HG03139 (cell line): Measurements from ENCODE around the gene STRIP2.
"Not testable (repeated sequence)": the region's sequence is repeated elsewhere in the genome, so short reads cannot be mapped to it uniquely, and the experiment has no call there.

ENCODE experiments used
- ATAC-seq: cut with Tn5 transposase; IDR thresholded peaks from one replicate; pipeline ENCODE4 v1.9.1; 2021; ENCODE audit not compliant: unreplicated experiment

STRIP2 gene, protein sequence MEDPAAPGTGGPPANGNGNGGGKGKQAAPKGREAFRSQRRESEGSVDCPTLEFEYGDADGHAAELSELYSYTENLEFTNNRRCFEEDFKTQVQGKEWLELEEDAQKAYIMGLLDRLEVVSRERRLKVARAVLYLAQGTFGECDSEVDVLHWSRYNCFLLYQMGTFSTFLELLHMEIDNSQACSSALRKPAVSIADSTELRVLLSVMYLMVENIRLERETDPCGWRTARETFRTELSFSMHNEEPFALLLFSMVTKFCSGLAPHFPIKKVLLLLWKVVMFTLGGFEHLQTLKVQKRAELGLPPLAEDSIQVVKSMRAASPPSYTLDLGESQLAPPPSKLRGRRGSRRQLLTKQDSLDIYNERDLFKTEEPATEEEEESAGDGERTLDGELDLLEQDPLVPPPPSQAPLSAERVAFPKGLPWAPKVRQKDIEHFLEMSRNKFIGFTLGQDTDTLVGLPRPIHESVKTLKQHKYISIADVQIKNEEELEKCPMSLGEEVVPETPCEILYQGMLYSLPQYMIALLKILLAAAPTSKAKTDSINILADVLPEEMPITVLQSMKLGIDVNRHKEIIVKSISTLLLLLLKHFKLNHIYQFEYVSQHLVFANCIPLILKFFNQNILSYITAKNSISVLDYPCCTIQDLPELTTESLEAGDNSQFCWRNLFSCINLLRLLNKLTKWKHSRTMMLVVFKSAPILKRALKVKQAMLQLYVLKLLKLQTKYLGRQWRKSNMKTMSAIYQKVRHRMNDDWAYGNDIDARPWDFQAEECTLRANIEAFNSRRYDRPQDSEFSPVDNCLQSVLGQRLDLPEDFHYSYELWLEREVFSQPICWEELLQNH

DNA sequence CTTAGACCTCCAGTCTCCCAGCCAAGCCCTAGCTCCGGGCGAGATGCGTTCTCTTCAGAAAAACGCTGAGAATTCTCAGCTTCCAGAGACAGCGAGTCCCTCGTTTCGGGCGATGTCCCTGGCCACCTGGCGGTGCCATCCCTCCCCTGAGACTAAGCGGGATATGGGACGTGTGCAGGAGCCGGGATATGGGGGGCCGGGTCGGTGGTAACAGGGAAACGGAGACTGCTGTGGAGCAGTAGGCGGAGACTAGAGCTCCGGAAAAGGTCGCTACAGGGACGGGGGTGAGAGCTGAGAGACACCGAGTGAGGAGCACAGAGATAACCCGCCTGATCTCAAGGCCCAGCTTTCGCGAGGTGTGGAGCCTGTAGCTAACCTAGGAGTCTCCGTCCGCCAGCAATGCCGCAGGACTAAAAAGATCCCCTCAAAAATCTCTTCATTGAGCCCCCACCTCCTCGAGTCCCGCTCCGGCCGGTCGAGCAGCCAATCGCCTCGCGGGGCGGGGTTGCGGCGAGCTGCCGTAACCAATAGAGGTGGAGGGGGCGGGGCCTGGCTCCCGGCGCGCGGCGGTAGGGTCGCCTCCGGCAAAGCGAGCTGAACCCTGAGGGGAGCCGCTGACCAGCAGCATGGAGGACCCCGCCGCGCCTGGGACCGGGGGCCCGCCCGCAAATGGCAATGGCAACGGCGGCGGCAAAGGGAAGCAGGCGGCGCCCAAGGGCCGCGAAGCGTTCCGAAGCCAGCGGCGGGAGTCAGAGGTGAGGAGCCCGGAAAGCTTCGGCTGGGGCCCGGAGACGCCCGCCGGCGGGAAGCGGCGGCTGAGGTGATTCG is at the start of gene STRIP2:
Gene STRIP2 (plus strand): TSS at position 586 of the 828 bp plus-strand sequence. CDS start 41 bp downstream, at position 627.
- ATAC-seq: peak; percentile 97

DNA sequence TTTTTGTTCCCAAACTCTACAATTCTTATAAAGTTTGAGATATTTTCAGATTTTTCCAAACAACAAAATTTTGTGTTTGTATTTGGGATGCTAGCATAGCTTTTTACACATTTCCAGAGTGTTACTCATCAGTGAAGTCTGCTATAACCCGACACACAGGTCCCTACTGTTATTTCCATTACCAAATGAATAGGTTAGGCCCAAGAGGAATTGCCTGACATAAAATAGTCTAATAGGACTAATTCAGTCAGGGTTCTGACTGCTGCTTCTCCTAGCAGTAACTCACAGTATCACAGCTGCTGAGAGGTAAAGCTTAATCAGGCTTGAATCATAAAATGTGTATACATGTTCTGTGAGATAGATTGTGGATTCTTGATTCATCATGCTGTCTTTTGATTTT is 49.1 kb upstream of the STRIP2 start:
- no peak for ATAC-seq

DNA sequence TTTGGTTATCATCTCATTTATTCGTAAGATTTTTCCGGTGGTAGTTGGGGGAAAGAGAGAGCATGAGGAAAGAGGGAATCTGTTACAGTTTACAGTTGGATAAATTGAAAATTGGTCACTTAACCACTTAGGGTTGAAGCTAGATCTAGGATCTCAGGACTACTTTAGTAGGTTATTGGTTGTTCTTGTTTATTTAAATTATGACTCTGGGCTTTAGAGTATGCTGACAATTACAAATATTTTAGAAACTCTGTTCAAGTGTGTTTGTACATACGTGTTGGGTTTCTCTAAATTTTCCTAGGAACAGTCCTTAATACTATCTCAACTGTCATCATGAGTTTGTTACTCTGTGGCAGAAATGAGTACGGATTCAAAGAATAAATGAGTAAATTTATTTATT is 48.6 kb upstream of the STRIP2 start:
- ATAC-seq: no peak

DNA sequence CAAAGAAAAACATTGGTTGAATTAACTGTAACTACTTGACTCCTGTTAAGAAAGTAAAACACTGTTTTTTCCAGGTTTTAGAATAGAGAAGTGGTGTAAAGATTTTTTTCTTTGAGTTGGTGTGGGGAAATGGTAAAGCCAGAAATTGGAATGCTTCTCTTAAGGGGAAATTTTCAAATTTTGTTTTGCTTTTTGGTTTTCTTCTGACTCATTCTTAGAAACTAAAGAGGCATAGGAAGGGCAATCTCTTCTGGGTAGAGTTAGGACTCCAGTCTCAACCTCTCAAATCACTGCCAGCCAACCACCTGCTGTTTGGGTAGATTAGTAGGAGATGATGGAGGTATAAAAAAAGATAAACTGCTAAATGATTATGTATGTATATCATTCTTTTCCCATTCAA is 47.7 kb upstream of the STRIP2 start:
- ATAC-seq: no peak

DNA sequence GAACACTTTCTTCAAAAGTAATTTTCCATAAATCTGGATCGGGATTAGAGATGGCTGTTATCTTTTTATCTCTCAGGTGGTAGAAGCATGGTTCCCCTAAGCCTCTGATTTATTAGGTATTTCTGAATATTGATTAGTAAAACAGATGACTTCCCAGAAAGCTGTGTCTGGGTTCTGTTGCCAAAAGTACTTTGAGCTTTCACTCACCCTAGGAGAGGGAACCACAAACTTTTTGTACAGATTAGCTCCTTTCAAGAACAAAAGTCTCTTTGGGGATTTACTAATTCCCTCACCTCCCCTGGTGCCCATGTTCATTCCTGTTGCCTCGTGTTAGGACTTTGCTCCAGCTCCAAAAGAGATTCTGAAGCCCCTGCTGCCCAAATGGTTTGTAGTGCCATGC is 46.7 kb upstream of the STRIP2 start:
- ATAC-seq: no peak

DNA sequence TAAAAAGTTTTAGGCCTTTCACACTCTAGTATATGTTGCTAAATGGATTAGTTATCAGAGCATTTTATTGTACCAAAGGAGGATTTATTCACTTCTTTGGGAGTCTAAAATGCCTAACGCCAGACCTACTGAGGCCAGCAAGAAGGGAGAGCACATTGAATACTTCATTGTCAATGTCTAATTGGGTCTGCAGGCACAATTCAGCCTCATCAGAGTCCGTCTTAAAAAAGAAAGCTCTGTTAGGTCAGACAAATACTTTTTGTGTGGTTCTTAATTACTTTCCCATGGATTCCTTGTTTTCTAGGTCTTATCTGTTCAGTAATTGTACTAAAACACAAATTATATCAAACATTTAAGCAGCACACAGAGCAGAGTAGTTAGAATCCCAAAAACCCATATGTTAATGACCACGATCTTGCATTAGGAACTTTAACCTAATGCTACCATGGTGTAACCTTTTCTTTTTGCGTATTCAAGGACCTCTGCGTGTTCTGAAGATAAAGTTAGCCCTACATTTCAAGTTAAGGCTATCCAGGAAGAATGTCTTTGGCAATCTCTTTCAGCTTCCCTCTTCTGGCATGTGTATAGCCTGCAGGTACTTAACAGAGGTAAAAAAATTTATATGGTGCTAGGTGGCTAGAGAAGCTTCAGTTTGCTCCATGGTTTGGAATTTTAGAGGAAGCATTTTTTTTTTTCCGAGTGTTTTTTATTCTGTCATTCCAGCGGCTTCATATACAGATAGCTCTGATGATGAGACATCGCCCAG is 45.7 kb upstream of the STRIP2 start:
- ATAC-seq: no peak

DNA sequence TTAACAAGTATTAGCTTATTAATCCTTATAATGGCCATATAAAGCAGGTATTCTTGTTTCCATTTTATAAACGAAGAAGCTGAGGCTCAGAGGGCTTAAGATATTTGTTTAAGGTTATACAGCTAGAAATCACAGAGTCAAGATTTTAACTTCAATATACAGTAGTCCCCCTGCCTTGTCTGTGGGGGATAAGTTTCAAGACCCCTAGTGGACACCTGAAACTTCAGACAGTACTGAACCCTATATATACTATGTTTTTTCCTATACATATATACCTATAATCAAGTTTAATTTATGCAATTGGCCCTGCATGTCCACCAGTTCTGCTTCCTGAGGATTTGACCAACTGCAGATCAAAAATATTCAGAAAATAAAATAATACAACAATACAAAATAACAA is 44.4 kb upstream of the STRIP2 start:
- no peak for ATAC-seq

DNA sequence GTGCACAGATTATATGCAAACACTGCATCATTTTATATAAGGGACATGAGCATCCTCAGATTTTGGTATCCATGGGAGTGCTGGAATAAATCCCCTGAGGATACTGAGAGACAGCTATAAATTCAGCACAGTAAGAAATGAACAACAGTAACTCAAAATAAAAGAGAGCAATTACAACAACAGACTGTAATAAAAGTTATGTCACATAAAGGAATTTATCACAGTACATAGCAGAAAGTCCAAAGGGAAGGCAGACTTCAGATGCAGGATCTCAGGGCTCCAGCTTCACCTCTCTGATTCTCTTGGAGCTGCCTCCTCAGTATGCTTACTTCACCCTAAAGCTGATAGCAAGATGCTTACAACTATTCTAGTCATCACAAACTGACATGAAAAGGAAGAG is 43.9 kb upstream of the STRIP2 start:
- ATAC-seq: no peak

DNA sequence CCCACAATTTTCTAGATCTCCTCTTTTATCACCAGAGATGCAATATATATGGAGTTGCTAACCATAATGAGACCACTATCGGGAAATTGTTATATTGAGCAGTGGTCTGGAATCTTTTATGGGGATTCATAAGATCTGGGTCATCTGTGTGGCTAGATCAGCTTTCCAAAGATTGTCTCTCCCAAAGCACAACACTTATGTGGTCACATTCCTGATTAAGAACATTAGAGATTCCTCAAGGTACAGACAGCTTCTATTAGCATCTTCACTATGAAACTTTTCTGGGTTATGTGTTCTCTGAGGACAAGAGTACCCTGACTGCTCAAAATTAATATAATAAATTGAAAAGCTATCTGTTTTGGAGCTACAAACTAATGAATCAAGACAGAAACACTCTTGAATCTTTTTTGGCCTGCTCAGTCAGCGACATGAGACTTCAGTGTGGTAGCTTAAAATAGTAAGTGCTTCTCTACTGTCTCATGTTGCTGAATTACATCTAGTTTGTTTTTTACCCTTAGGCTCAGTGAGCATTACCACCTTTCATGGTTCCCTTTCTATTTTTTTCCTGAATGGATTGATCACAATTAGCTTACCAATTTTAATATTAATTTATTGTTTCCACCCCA is 42.6 kb upstream of the STRIP2 start:
- no peak for ATAC-seq

DNA sequence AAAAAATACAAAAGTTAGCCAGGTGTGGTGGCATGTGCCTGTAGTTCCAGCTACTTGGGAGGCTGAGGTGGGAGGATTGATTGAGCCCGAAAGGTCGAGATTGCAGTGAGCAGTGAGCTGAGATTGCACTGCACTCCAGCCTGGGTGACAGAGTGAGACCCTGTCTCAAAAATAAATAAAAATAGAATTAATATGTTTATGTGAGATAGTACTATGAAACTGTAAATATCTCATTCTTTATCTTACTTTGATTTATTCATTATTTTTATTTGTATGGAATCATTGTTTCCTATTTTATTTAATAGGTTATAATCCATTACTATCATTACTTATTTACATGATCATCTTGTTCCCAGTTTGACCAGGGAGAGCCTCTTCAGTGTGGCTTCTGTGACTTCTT is 41.0 kb upstream of the STRIP2 start:
- no peak for ATAC-seq

DNA sequence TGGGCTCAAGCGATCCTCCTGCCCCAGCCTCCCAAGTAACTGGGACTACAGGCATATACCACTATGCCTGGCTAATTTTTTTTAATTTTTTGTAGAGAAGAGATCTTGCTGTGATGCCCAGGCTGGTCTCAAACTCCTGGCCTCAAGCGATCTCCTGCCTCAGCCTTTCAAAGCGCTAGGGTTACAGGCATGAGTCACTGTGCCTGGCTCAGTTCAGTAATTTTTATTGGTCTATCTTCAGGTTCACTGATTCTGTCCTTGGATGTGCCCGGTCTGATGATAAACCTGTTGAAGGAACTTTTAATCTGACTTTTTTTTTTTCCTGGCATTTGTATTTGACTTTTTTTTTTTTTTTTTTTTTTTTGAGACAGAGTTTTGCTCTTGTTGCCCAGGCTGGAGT is 40.1 kb upstream of the STRIP2 start:
- ATAC-seq: no peak

DNA sequence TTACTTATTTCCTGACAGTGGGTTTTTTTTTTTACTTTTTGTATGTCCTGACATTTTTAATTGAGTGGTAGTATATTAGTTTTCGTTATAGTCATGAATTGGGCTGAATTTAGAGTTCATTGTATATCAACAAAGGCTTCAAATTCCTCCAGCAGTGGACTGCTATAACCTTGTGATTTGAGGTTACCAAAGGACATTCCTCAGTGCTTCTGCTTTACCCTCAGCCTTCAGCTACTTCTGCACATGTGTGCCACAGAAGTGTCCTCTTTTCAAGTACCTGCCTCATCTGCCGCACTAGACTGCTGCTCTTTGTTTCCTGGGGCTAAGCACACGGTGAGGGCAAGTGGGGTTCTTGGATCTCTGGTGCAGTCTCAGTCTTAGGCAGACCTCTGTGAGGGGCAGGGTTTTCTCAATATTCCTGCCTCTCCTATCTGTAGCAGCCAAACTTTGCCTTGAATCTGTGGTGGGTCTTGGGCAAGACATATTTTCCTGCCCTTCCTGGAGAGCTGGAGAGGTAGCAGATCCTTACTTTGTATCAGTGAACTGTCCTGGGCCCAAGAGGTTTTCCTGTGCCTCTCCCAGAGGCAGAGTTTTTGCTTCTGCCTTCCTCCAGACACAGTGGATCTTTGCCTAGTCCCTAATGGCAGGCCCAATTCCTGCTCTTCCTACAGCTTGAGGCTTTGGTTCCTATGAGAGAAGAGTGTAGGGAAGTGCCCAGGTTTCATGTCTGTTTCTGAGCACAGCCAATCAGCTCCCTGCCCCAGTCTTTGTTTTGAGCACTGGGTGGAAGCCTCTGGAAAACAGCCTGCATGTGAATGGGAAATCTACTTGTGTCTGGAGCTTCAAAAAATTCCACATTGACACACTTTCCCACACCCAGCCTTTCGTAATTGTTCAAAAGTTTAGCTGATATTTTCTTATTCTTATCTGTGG is 39.0 kb upstream of the STRIP2 start:
- ATAC-seq: no peak

DNA sequence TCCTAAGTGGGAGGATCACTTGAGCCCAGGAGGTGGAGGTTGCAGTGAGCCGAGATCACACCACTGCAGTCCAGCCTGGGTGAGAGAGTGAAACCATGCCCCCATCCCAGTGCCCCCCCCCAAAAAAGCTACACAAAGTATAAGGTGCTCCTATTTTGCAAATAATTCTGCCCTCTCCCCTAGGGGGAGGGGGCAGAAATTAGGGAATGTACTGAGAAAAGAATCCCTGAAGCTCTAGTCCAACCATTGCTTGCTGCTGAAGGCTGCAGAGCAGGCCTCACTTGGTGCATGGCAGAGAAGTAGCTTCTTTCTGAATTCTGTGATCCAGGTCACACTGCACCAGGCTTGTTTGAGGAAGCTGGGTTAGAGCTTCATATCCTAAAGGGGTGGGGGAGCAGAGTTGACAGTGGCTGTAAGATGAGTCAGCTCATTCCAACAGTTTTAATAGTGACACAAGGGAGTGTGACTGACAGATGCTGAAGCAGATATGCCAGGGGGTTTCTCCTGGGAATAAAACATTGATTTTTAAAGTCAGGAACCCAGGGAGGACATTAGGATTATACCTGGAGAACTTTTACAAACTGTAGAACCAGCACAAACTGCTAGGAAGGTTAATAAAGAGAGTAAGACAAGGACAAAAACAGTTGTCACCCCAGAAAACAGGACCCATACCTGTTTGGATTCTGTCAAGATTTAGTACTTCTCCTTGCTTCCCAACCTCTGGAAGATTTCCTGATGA is 32.8 kb upstream of the STRIP2 start:
- no peak for ATAC-seq

DNA sequence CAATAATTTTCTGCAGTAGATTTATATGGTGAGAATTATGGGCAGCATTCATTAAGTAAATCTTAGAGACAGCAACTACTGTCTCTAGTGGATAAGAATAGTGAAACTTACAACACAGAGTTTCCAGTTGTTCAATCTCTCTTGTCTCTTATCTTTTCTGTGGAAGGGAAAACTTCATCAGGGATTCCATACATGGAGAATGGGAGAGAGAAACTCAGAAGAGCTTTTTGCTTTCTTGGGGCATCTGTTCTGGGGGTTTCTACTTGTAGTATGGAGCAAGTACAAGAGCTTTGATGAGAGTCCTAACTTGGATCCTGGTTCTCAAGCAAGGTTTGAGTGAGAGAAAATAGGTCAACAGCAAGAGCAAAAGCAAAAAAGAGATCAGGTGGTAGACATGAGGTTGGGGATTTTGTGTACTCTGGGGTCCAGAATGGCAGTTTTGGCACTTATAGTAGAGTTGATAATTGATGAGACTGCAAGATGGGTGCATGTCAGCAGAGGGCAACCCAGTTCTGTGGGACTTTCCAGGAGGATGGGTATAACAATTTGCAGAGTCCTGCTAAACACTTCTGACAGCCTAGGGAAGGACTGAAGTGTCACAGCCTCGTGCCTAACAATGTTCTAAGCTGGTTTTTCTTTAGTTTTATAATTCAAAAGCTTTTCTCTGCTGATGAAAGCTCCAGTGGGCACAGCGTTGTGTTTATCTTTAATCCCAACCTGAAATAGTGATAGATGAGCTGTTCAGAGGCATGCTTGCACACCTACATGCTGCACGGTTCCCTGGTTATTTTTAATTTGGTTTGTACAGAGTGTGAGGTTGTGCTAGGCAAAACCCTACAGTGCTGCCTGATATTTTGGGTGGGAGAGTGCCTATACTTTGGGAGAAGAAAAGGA is 32.0 kb upstream of the STRIP2 start:
- no peak for ATAC-seq

DNA sequence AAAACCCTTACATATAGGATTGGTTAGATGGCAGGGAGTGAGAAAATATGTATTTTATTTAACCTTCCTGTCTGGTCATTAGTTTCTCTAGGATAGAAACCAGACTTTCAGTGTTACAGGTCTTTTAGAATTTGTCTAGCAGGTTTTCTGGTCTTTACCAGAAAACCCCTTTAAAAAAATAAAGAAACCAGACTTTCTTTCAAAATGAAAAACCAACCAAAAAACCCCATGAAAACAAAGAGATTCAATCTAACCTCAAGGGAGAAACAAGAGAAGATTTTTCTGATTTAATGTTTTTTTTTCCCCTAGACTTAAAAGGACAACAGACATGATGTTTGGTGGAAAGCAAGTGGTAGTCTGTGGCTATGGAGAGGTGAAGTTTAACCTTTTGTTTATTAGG is 28.7 kb upstream of the STRIP2 start:
- ATAC-seq: no peak

DNA sequence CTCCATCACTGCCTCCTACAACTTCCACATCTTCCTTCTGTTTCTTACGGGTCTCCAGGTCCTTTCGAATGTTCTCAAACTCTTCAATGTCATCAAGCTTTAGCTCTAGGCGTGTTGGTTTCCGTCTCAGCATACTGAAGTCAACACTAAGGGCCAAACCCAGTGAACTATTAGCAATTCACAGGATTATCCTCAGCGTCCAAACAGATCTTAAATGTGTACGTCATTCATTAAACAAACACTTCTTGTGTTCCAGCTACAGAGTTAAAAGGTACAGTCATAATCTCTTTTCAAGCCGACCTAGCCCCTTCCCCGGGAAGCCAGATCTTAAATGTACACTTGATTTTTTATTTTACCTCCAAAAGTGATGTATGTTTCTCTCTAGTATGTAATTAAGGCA is 24.0 kb upstream of the STRIP2 start:
- not testable (repeated sequence) for ATAC-seq

DNA sequence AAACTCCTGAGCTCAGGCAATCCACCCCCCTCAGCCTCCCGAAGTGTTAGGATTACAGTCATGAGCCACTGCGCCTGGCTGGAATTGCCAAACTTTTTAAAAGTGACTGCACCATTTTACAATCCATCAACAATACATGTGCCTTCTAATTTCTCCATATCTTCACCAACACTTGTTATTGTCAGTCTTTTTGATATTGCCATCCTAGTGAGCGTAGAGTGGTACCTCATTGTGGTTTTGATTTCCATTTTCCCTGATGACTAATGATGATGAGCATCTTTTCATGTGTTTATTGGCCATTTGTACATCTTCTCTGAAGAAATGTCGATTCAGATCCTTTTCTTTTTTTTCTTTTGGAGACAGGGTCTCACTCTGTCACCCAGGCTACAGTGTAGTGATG is 21.7 kb upstream of the STRIP2 start:
- no peak for ATAC-seq
